Measurements from ENCODE around the gene ERAP2.
"Not testable (repeated sequence)": the region's sequence is repeated elsewhere in the genome, so short reads cannot be mapped to it uniquely, and the experiment has no call there.

Gene ERAP2, protein sequence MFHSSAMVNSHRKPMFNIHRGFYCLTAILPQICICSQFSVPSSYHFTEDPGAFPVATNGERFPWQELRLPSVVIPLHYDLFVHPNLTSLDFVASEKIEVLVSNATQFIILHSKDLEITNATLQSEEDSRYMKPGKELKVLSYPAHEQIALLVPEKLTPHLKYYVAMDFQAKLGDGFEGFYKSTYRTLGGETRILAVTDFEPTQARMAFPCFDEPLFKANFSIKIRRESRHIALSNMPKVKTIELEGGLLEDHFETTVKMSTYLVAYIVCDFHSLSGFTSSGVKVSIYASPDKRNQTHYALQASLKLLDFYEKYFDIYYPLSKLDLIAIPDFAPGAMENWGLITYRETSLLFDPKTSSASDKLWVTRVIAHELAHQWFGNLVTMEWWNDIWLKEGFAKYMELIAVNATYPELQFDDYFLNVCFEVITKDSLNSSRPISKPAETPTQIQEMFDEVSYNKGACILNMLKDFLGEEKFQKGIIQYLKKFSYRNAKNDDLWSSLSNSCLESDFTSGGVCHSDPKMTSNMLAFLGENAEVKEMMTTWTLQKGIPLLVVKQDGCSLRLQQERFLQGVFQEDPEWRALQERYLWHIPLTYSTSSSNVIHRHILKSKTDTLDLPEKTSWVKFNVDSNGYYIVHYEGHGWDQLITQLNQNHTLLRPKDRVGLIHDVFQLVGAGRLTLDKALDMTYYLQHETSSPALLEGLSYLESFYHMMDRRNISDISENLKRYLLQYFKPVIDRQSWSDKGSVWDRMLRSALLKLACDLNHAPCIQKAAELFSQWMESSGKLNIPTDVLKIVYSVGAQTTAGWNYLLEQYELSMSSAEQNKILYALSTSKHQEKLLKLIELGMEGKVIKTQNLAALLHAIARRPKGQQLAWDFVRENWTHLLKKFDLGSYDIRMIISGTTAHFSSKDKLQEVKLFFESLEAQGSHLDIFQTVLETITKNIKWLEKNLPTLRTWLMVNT

GRCh38 chr5:96876292-96876850, at the start of gene ERAP2:
ERAP2 (plus strand) TSS chr5:96876500; CDS start chr5:96879686, 3,186 bp downstream.
- DNase-seq (ENCODE audit: low read depth in 1 of 2, low spot score in 1 of 2), result no peak

DNA sequence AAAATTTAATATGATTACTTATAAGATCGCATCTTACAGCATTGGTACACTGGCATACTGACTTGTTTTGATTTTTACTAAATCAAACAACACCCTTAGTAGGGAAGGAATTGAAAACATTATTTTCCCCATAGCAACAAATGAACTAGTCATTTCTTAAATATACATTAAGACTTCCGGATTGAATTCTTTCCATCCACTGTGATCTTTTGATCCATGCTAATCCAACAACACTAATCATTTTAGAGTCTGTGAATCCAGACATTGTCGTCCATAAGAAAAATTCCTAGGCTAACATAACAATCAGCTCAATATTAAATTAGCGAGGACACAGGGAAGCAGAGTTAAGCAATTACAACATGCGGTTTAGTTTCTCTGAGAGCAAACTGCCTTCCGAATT, 47.0 kb upstream of the ERAP2 start:
- DNase-seq (ENCODE audit: low read depth in 1 of 2, low spot score in 1 of 2), result no peak

GRCh38 chr5:96834016-96834415, 42.3 kb upstream of the ERAP2 start:
- no peak for DNase-seq (ENCODE audit: low read depth in 1 of 2, low spot score in 1 of 2)

DNA sequence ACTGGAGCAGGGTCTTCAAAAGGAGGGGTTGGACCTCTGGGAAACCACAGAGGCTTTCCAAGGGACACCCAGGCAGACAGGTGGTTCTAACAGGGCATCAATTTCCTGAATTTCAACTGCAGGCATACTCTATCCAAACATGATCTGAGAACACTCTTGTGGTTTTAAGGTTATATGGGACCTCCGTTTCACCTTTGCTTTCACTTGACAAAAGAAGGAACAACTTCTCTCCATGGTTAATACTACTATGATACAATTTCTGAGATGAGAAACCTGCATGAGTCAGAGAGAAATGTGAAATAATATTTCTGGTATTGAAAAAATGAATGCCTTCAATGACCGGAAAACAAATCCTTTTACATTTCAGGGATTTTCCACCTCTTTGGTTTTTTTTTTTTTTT, 40.5 kb upstream of the ERAP2 start:
- DNase-seq (ENCODE audit: low read depth in 1 of 2, low spot score in 1 of 2), result no peak

DNA sequence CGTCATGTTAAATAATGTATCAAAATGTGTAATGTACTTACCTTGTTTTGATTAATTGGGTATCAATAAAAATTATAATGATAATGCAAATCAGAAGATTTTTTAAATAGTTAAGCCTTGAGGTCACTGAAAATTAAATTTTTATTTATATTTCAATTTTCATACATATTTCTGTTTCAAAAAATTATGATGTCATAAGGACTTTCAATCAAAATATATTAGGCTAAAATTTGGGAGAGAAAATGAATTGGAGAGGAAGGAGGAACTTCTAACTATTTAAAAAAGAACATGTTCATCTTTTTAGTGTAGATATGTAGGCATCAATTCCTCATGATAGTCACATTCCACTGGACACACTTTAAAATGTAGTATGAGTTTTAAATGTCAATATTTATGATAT, 39.5 kb upstream of the ERAP2 start:
- no peak for DNase-seq (ENCODE audit: low read depth in 1 of 2, low spot score in 1 of 2)

GRCh38 chr5:96837303-96837702, 39.0 kb upstream of the ERAP2 start:
- DNase-seq (ENCODE audit: low read depth in 1 of 2, low spot score in 1 of 2), result no peak

DNA sequence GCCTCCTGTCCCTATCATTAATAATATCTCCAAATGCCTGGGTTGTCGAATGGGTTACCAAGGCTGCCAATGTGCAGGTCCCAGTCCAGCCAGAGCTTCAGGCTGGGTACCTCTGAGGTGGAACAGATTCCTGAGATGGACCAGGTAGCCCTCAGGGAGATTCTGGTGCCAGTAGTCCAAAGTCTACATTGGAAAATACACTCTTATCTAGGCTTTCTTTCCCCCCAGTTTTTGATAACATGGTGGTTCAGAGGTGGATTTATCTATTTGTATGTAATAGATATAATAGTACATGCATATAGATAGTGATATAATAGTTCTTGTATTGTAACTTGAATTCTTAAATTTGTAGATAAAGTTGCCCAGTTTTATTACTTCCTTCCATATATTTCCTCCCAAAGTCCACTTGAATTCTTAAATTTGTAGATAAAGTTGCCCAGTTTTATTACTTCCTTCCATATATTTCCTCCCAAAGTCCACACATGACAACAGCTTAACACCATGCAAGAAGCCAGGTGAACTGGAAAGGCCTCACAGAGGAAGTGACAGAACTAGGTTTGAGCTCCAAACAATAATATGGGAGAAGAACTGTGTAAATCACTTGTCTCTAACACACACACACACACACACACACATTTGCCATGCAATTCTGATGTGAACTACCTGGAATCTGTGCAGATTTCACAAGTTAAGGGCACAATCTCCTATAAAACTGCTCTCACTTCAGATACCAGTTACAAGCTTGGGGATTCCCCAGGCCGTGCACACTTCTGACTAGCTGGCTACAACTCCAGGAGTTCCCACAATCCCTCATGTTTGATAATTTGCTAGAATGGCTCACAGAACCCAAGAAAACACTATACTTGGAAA, 37.9 kb upstream of the ERAP2 start:
- no peak for DNase-seq (ENCODE audit: low read depth in 1 of 2, low spot score in 1 of 2)

DNA sequence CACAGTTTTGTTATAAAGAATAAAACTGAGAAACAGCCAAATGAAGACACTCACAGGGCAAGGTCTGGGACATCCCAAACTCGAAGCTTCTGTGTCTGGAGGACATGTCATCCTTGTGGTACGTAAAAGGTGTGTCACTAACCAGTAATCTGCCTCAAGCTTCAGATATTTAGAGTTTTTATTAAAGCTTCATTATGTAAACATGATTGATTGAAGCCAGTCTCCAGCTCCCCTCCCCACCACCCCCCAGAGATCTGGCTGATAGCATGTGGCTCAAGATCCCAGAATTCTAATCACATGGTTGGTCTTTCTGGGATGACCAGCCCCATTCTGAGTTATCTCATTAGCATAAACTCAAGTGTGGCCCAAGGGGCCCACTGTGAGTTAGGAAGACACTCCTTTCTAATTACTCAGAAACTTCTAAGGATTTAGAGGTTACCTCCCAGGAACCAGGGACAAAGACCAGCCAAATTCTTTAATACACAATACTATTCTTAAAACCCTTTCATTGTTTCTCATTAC, 37.2 kb upstream of the ERAP2 start:
- DNase-seq (ENCODE audit: low read depth in 1 of 2, low spot score in 1 of 2), result no peak

- not testable (repeated sequence) for DNase-seq (ENCODE audit: low read depth in 1 of 2, low spot score in 1 of 2)
These were observed 34.4 kb upstream of the ERAP2 start for GRCh38 chr5:96841931-96842330.

DNA sequence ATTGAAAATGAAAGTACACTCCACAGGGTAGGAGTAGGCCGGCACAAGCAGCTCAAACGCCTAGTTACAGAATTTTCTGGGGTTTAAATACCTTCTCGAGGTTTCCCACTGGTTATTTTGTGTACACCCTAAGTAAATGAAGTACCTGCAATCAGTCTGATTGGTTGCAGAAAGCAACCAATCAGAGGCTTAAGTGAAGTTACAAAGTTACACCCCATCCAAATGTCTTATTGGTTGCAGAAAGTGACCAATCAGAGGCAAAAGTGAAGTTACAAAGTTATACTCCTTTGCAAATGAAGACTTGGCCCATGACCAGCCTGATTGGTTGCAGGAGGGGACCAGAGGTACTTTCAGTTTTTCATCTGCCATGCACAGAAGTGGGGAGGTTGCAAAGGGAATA, 33.2 kb upstream of the ERAP2 start:
- DNase-seq (ENCODE audit: low read depth in 1 of 2, low spot score in 1 of 2), result no peak

- no peak for DNase-seq (ENCODE audit: low read depth in 1 of 2, low spot score in 1 of 2)
These were observed 31.8 kb upstream of the ERAP2 start for GRCh38 chr5:96844481-96844990.

DNA sequence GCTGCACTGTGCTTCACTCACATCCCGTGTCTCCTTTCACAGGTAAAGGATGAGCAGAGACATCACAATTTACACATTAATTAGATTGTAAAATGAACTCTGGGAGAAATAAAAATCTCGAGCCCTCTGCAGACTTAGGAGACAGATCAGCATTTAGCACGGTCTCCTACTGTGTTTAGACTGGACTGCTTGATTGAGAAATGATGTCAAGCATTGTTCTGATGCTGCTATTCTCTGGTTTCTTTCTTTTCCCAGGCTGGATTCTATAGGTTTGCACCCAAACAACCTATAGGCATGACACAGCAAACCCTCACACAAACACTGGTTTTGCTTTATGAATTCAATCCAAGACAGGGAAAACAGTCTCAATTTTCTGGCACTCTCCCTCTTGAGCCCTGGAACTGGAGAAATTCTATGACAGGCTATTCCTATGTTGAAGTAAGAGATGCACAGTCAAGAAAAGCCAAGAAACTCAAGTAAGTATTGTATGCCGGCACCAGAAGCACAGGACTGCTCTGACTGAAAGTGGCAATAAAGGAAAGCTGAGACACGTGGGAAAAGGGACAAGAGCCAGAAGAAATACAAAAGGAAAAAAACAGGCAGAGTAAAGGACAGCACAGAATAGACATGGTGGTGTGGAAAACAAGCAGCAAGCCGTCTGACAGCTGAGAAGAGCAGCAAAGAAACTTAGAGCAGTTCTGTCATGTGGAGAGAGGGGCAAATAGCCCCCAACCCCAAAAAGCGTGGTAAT, 24.8 kb upstream of the ERAP2 start:
- no peak for DNase-seq (ENCODE audit: low read depth in 1 of 2, low spot score in 1 of 2)

DNA sequence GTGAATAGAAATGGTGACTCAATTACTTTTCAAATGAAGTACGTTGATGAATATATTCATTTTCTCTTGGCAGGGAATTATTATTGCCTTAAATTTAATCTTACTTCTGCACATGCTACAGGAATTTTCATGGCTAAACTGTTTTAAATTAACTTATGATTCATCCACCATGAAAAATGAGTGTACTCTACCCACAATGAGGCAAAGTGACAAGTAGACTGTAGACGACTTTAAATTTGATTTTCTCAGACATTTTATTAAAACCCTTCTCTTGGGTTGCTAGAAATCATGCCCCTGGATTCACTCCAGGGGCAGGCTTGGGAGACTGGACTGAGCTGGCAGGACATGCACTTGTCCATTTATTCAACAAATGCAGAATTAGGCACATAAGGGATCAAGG, 23.5 kb upstream of the ERAP2 start:
- no peak for DNase-seq (ENCODE audit: low read depth in 1 of 2, low spot score in 1 of 2)

GRCh38 chr5:96854067-96854466, 22.2 kb upstream of the ERAP2 start:
- DNase-seq (ENCODE audit: low read depth in 1 of 2, low spot score in 1 of 2), result no peak

DNA sequence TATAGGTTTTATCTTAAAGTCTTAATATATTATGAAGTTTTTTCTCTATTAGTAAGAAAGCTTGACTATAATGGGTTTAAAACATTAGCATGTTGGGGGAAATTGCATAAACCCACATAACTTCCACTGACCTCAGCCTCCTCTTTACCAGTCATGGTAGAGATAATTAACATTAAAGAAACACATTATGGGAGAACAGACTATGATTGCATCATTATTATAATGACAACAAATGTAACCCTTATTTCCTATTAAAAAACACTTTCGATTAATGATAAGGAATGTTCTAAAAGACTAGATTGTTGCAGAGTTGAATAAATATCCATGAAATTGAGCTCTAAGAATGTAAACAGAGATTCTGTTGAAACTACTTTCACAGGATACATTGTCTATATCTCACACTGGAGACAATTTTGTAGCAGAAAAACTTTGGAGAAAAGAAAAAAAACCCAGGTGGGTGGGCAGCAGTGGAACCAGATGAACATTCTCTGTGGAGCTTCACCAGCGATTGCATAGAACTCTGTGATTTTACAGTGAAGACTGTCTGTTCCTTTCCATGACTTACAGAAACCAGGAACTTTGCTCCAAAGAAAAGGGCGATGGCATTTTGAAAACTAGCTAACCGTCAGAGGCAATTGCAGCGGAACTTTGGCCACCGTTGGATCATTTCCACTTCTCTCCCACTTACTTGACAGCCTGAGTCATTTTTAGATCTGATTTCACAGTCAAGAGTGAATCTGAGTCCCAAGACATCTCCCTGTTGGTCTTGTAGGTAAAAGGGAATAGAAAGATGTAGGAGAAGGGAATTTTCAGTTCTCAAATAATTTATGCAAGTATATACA, 21.0 kb upstream of the ERAP2 start:
- DNase-seq (ENCODE audit: low read depth in 1 of 2, low spot score in 1 of 2), result no peak

DNA sequence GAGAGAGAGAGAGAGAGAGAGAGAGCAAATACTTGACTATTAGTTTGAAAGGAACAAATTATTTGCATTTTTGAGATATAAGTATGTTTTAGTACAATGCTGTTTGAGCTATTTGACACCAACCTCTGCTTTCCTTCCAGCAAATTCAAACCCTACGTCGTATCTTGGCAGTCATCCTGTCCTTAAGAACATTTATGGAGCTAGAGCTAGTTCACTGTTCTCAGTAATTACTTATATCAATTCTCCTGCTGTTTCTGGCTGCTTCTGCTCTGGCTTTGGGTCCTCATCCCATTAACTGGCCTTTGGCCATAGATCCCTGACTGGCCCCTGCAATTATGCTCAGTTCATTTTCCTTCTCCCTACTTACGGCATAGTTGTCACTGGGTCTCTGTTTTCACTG, 19.9 kb upstream of the ERAP2 start:
- DNase-seq (ENCODE audit: low read depth in 1 of 2, low spot score in 1 of 2), result no peak

GRCh38 chr5:96857454-96857853, 18.8 kb upstream of the ERAP2 start:
- no peak for DNase-seq (ENCODE audit: low read depth in 1 of 2, low spot score in 1 of 2)

GRCh38 chr5:96857924-96858323, 18.4 kb upstream of the ERAP2 start:
- DNase-seq (ENCODE audit: low read depth in 1 of 2, low spot score in 1 of 2), result no peak

- DNase-seq (ENCODE audit: low read depth in 1 of 2, low spot score in 1 of 2), result no peak
These were observed 16.9 kb upstream of the ERAP2 start for GRCh38 chr5:96859375-96859774.
